Peyer's patch (tissue), 4 donors: ENCODE data around the gene FTO. TPM values are rescaled to one million over a fixed set of nuclear protein-coding genes. Genes with fewer than 3 reads are reported as not detected.

Experiments used
- DNase-seq, 3 donors: peaks; one replicate each; pipeline ENCODE4 v3.0.0-alpha.2; 2017 to 2019
- H3K27ac ChIP-seq, 4 donors: fragments of 200-600 bp; sonication (generic); one replicate each; pipeline ENCODE4 v1.5.1; 2016 to 2019
- H3K27me3 ChIP-seq, 2 donors: fragments of 200-600 bp; sonication (generic); one replicate each; pipeline ENCODE4 v1.5.1; 2019
- H3K36me3 ChIP-seq, 3 donors: fragments of 200-600 bp; sonication (generic); one replicate each; pipeline ENCODE4 v1.5.1; 2016 to 2019
- H3K4me1 ChIP-seq, 4 donors: fragments of 200-600 bp; sonication (generic); one replicate each; pipeline ENCODE4 v1.5.1; 2016 to 2019
- H3K4me3 ChIP-seq, 4 donors: fragments of 200-600 bp; sonication (generic); 1 replicate in 3 of 4; 2 replicates in 1 of 4; pipeline ENCODE4 v1.5.1; 2016 to 2019; ENCODE audit warnings: mild to moderate bottlenecking in 1 of 4
- H3K9me3 ChIP-seq, 4 donors: fragments of 200-600 bp; sonication (generic); one replicate each; pipeline ENCODE4 v1.5.1; 2016 to 2019; ENCODE audit warnings: mild to moderate bottlenecking in 1 of 4
- CTCF ChIP-seq, 6 experiments: fragments of 450-650 bp in 4 of 6; fragments of 200-600 bp in 2 of 6; sonication (generic) in 1 of 6; IDR thresholded peaks; one replicate each; pipeline ENCODE4 v1.5.1; 2017 to 2019; ENCODE audit warnings: antibody characterized with exemption in 6 of 6, mild to moderate bottlenecking in 3 of 6, moderate library complexity in 1 of 6
- POLR2A ChIP-seq, 2 donors: fragments of 450-650 bp; IDR thresholded peaks; one replicate each; pipeline ENCODE4 v1.5.1; 2017; ENCODE audit warnings: antibody characterized with exemption in 2 of 2, mild to moderate bottlenecking in 2 of 2, moderate library complexity in 2 of 2
- total RNA-seq, 4 donors: library from RNA; depleted of rRNA; stranded (reverse); fragments of >200 nt; gene quantifications; one replicate each; pipeline ENCODE4 v1.1.0, GENCODE V29; 2016

The FTO gene
- total RNA-seq, 4 donors from 2014 or later = 37.0 to 95.7 (median 45.1) TPM

- Histone ChIP-seq H3K27me3 (no peaks in the 10 kb centered on the region), H3K4me3 (no peak overlapping the region), H3K4me1 (no peaks in the 10 kb centered on the region), H3K9me3 (no peaks in the 10 kb centered on the region), H3K36me3 (peaks cover 0 to 10% (median 0%) of the 10 kb centered on the region in 3 donors), H3K27ac (no peak overlapping the region)
- DNase-seq = no peak
- TF ChIP-seq CTCF (IDR thresholded peaks at IDR 0.05) (no peak), POLR2A (IDR thresholded peaks at IDR 0.05) (no peak)
Measured at GRCh38 chr16:53936529-53936928, 232.6 kb downstream of the FTO start.

- Histone ChIP-seq H3K27ac (no peak overlapping the region), H3K4me3 (no peak overlapping the region), H3K4me1 (no peaks in the 10 kb centered on the region), H3K36me3 (peaks cover 0 to 10% (median 0%) of the 10 kb centered on the region in 3 donors), H3K9me3 (no peaks in the 10 kb centered on the region), H3K27me3 (no peaks in the 10 kb centered on the region)
- DNase-seq = no peak
- TF ChIP-seq CTCF (IDR thresholded peaks at IDR 0.05) = no peak
- TF ChIP-seq POLR2A (IDR thresholded peaks at IDR 0.05) = no peak
Measured at GRCh38 chr16:53937161-53937880, 233.4 kb downstream of the FTO start.

GRCh38 chr16:53944025-53944424 is 240.1 kb downstream of the FTO start:
- H3K27ac ChIP-seq = no peak overlapping the region
- no peak overlapping the region for H3K4me3 ChIP-seq
- H3K27me3 ChIP-seq = no peaks in the 10 kb centered on the region
- no peaks in the 10 kb centered on the region for H3K36me3 ChIP-seq
- no peaks in the 10 kb centered on the region for H3K4me1 ChIP-seq
- DNase-seq = no peak
- H3K9me3 ChIP-seq = no peaks in the 10 kb centered on the region
- TF ChIP-seq CTCF (IDR thresholded peaks at IDR 0.05) = no peak
- no peak for TF ChIP-seq POLR2A (IDR thresholded peaks at IDR 0.05)

- H3K27me3 ChIP-seq = no peaks in the 10 kb centered on the region
- H3K27ac ChIP-seq = no peak overlapping the region
- no peaks in the 10 kb centered on the region for H3K4me1 ChIP-seq
- H3K4me3 ChIP-seq = no peak overlapping the region
- TF ChIP-seq POLR2A (IDR thresholded peaks at IDR 0.05) (no peak), CTCF (IDR thresholded peaks at IDR 0.05) (peak in 4 of 6 experiments; percentile 48 to 84 (median 73))
- H3K36me3 ChIP-seq = no peaks in the 10 kb centered on the region
- no peak for DNase-seq
- H3K9me3 ChIP-seq = no peaks in the 10 kb centered on the region
Measured at GRCh38 chr16:53945996-53946395, 242.0 kb downstream of the FTO start.

- Histone ChIP-seq H3K4me3 (no peak overlapping the region), H3K27ac (no peak overlapping the region), H3K27me3 (no peaks in the 10 kb centered on the region), H3K36me3 (no peaks in the 10 kb centered on the region), H3K9me3 (no peaks in the 10 kb centered on the region), H3K4me1 (peaks cover 0 to 1% (median under 1%) of the 10 kb centered on the region in 4 donors)
- TF ChIP-seq CTCF (IDR thresholded peaks at IDR 0.05) (no peak), POLR2A (IDR thresholded peaks at IDR 0.05) (no peak)
- no peak for DNase-seq
Measured at GRCh38 chr16:53946746-53947386, 242.9 kb downstream of the FTO start.
